Neural progenitor cell (in vitro differentiated cells): ENCODE results near the gene SCUBE2.

Experiments
- EZH2 ChIP-seq: fragments of 200-600 bp; sonication (generic); IDR thresholded peaks from 2 replicates; pipeline ENCODE4 v1.6.1; 2017; ENCODE audit warnings: antibody characterized with exemption, mild to moderate bottlenecking, moderate library complexity
- EZH2phosphoT487 ChIP-seq: fragments of 200-600 bp; sonication (generic); IDR thresholded peaks from 2 replicates; pipeline ENCODE4 v1.6.1; 2017; ENCODE audit warnings: antibody characterized with exemption
- TF ChIP-seq, protein P1 (sequence below): fragments of 200-600 bp; sonication (generic); IDR thresholded peaks from 2 replicates; pipeline ENCODE4 v1.5.1; 2017; ENCODE audit warnings: antibody characterized with exemption, mild to moderate bottlenecking

DNA sequence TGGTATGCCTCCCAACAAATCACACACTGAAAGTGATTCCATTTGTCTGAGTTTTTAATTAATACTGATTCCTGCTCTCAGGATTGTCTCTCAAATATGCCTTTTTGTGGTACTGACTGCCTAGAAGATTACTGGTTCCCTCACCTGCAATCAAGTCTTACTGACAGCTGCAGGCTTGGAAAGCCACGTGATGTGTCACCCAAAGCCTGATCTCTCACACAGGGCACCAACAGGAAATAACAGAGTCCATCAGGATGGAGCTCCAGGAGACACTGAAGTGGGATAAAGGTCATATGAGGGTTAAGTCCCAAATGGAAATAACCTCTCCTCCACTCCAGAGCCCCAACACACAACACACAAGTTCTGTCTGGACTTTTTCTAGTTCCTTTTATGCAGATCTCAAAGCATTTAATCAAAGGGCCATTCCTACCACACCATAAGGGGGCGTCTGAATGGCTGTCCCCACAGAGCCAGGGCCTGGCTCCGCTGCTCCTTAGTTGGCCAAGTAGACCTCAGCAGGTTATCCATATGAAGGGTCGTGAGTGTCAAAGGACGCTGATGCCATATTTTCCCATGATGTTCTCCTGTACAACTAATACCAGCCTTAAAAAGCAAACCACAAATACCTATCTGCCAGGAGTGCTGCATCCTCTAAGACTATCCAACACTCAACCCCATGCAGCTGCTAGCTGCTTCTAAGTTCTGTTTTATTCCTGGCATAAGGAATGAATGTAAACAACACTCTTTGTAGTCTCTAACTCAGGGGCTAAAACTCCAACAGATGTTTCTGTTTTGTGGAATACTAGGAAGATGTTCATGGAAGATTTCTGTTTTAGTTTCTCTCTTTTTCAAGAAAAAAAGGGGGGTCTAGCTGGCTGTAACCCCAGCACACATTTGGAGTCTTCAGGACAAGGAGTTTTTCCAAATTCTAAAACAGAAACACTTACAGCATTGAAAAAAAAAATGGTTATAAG is 13.0 kb downstream of the SCUBE2 start:
- no peak for TF ChIP-seq EZH2
- TF ChIP-seq, protein P1, sequence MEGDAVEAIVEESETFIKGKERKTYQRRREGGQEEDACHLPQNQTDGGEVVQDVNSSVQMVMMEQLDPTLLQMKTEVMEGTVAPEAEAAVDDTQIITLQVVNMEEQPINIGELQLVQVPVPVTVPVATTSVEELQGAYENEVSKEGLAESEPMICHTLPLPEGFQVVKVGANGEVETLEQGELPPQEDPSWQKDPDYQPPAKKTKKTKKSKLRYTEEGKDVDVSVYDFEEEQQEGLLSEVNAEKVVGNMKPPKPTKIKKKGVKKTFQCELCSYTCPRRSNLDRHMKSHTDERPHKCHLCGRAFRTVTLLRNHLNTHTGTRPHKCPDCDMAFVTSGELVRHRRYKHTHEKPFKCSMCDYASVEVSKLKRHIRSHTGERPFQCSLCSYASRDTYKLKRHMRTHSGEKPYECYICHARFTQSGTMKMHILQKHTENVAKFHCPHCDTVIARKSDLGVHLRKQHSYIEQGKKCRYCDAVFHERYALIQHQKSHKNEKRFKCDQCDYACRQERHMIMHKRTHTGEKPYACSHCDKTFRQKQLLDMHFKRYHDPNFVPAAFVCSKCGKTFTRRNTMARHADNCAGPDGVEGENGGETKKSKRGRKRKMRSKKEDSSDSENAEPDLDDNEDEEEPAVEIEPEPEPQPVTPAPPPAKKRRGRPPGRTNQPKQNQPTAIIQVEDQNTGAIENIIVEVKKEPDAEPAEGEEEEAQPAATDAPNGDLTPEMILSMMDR: peak; percentile 28
- no peak for TF ChIP-seq EZH2phosphoT487
